ENCODE measurements around the gene PTGES. TPM values are rescaled to one million over a fixed set of nuclear protein-coding genes. Genes with fewer than 3 reads are reported as not detected.

Gene PTGES
- total RNA-seq, 1 experiment from 2014 or later: 2.5 TPM

- DNase-seq (ENCODE audit: low spot score): no peak
- no peak overlapping the region for H3K27ac Mint-ChIP-seq
- H3K27me3 Mint-ChIP-seq (ENCODE audit: low read depth): peaks cover 13% of the 10 kb centered on the region
- H3K4me1 Mint-ChIP-seq: peaks cover 10% of the 10 kb centered on the region
- CTCF ChIA-PET: no interaction called here
- H3K9me3 Mint-ChIP-seq: peaks cover 4% of the 10 kb centered on the region
- H3K36me3 Mint-ChIP-seq: no peaks in the 10 kb centered on the region
- ATAC-seq: no peak
- POLR2A ChIA-PET: no interaction called here
- H3K4me3 Mint-ChIP-seq: no peak overlapping the region
- TF ChIP-seq SP1 (CRISPR knock-in tag; conservative IDR thresholded peaks at IDR 0.05): no peak
- TF ChIP-seq TCF7 (CRISPR knock-in tag; IDR thresholded peaks at IDR 0.05; ENCODE audit: low read depth): no peak
- TF ChIP-seq HMGA2 (CRISPR knock-in tag; IDR thresholded peaks at IDR 0.05): no peak
- TF ChIP-seq, protein P1, sequence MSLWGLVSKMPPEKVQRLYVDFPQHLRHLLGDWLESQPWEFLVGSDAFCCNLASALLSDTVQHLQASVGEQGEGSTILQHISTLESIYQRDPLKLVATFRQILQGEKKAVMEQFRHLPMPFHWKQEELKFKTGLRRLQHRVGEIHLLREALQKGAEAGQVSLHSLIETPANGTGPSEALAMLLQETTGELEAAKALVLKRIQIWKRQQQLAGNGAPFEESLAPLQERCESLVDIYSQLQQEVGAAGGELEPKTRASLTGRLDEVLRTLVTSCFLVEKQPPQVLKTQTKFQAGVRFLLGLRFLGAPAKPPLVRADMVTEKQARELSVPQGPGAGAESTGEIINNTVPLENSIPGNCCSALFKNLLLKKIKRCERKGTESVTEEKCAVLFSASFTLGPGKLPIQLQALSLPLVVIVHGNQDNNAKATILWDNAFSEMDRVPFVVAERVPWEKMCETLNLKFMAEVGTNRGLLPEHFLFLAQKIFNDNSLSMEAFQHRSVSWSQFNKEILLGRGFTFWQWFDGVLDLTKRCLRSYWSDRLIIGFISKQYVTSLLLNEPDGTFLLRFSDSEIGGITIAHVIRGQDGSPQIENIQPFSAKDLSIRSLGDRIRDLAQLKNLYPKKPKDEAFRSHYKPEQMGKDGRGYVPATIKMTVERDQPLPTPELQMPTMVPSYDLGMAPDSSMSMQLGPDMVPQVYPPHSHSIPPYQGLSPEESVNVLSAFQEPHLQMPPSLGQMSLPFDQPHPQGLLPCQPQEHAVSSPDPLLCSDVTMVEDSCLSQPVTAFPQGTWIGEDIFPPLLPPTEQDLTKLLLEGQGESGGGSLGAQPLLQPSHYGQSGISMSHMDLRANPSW (CRISPR knock-in tag; conservative IDR thresholded peaks at IDR 0.05; ENCODE audit: low read depth): no peak
- TF ChIP-seq SMAD3 (CRISPR knock-in tag; IDR thresholded peaks at IDR 0.05; ENCODE audit: borderline replicate concordance): no peak
- no peak for TF ChIP-seq RORB (CRISPR knock-in tag; IDR thresholded peaks at IDR 0.05)
- no peak for TF ChIP-seq ZNF232 (CRISPR knock-in tag; IDR thresholded peaks at IDR 0.05)
- no peak for TF ChIP-seq CTCF (IDR thresholded peaks at IDR 0.05)
- no peak for TF ChIP-seq ZNF532 (CRISPR knock-in tag; IDR thresholded peaks at IDR 0.05; ENCODE audit: borderline replicate concordance)
- no peak for TF ChIP-seq USF2 (CRISPR knock-in tag; IDR thresholded peaks at IDR 0.05)
- TF ChIP-seq ARID4B (CRISPR knock-in tag; IDR thresholded peaks at IDR 0.05; ENCODE audit: borderline replicate concordance): no peak
- TF ChIP-seq EMX1 (CRISPR knock-in tag; IDR thresholded peaks at IDR 0.05): no peak
- no peak for TF ChIP-seq CBFB (CRISPR knock-in tag; IDR thresholded peaks at IDR 0.05; ENCODE audit: low read depth)
- no peak for TF ChIP-seq TP53 (CRISPR knock-in tag; IDR thresholded peaks at IDR 0.05)
These were observed 59.1 kb downstream of the PTGES start for GRCh38 chr9:129693741-129694140.
